ENCODE data around the gene TYSND1. TPM values are rescaled to one million over a fixed set of nuclear protein-coding genes. Genes with fewer than 3 reads are reported as not detected.

TYSND1 gene, protein sequence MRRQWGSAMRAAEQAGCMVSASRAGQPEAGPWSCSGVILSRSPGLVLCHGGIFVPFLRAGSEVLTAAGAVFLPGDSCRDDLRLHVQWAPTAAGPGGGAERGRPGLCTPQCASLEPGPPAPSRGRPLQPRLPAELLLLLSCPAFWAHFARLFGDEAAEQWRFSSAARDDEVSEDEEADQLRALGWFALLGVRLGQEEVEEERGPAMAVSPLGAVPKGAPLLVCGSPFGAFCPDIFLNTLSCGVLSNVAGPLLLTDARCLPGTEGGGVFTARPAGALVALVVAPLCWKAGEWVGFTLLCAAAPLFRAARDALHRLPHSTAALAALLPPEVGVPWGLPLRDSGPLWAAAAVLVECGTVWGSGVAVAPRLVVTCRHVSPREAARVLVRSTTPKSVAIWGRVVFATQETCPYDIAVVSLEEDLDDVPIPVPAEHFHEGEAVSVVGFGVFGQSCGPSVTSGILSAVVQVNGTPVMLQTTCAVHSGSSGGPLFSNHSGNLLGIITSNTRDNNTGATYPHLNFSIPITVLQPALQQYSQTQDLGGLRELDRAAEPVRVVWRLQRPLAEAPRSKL
- 8.0 TPM for total RNA-seq (2013)
- polyA plus RNA-seq: 10 to 100 TPM in 2 of 3 donors, 1 to 10 TPM in 1; 8.6 to 11.2 (median 11.2) TPM
- polyA minus RNA-seq: 7.9 and 10.7 TPM in 2 replicates
- 1.2 to 11.9 (median 8.4) reads per million in 11 experiments for total RNA-seq

- Histone ChIP-seq H2AFZ (ENCODE audit: insufficient read depth, low read depth, low read length, poor library complexity, severe bottlenecking) (peak within 1 kb of the TSS; percentile 96), H3K9ac (ENCODE audit: insufficient read depth, low read length, poor library complexity, severe bottlenecking) (peak within 1 kb of the TSS; percentile 78), H3K4me1 (ENCODE audit: control insufficient read depth in 1 of 2, insufficient read depth in 2 of 2, low read length in 2 of 2) (peaks cover 15 to 29% of the 10 kb centered on the region in 2 donors), H3K36me3 (replicated peaks in 1 of 2; ENCODE audit: control insufficient read depth in 1 of 2, insufficient read depth in 2 of 2, low read length in 2 of 2) (peaks cover 26 to 37% of the 10 kb centered on the region in 2 donors), H3K27ac (ENCODE audit: low read depth in 1 of 2, low read length in 2 of 2) (peak within 1 kb of the TSS; percentile 66 to 84), H3K4me3 (replicated peaks in 1 of 3; ENCODE audit: low read depth in 2 of 3, low read length in 3 of 3) (peak within 1 kb of the TSS; percentile 68 to 81 (median 77)), H3K4me2 (replicated peaks; ENCODE audit: extremely low read depth, low read length, poor library complexity, severe bottlenecking) (peak within 1 kb of the TSS; percentile 98), H4K20me1 (ENCODE audit: insufficient read depth, low read length) (peaks cover 40% of the 10 kb centered on the region), H3K27me3 (ENCODE audit: control insufficient read depth in 2 of 2, insufficient read depth in 2 of 2, low read length in 2 of 2) (no peaks in the 10 kb centered on the region), H3K9me3 (replicated peaks in 1 of 2; ENCODE audit: control insufficient read depth in 1 of 2, insufficient read depth in 1 of 2, low read length in 2 of 2) (no peaks in the 10 kb centered on the region), H3K79me2 (ENCODE audit: insufficient read depth, low read length) (peaks cover 34% of the 10 kb centered on the region)
- peaks cover 17% of the 10 kb centered on the region for H3K4me1 Mint-ChIP-seq
- intact Hi-C loops (cut with micrococcal nuclease): loop anchor here (2.0 to 10.0 kb wide), 2 partner anchors 24 to 258 kb away; partner anchors contain the start of genes EIF4EBP2 (in 1 of the 2) and SAR1A (in 1 of the 2)
- no peaks in the 10 kb centered on the region for H3K9me3 Mint-ChIP-seq
- peaks cover 0 to 3% (median 1%) of the 10 kb centered on the region in 3 donors for H3K27me3 Mint-ChIP-seq (ENCODE audit: low read depth in 3 of 3)
- WGBS (ENCODE audit: insufficient coverage): 1% methylated on average over 28 of the region's 39 CpGs
- peak; percentile 92 to 98 (median 93) for DNase-seq
- H3K4me3 Mint-ChIP-seq: peak within 1 kb of the TSS; percentile 86 to 92
- H3K27ac Mint-ChIP-seq: peak within 1 kb of the TSS; percentile 86 to 97 (median 95)
- peaks cover 27 to 53% of the 10 kb centered on the region in 2 donors for H3K36me3 Mint-ChIP-seq
- TF ChIP-seq, protein P1, sequence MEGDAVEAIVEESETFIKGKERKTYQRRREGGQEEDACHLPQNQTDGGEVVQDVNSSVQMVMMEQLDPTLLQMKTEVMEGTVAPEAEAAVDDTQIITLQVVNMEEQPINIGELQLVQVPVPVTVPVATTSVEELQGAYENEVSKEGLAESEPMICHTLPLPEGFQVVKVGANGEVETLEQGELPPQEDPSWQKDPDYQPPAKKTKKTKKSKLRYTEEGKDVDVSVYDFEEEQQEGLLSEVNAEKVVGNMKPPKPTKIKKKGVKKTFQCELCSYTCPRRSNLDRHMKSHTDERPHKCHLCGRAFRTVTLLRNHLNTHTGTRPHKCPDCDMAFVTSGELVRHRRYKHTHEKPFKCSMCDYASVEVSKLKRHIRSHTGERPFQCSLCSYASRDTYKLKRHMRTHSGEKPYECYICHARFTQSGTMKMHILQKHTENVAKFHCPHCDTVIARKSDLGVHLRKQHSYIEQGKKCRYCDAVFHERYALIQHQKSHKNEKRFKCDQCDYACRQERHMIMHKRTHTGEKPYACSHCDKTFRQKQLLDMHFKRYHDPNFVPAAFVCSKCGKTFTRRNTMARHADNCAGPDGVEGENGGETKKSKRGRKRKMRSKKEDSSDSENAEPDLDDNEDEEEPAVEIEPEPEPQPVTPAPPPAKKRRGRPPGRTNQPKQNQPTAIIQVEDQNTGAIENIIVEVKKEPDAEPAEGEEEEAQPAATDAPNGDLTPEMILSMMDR (IDR thresholded peaks at IDR 0.05): peak; percentile 70
These were observed at the start of gene TYSND1 for GRCh38 chr10:70146489-70147258. TYSND1 (minus strand) TSS chr10:70146700; CDS start chr10:70146586, 114 bp downstream.
